Measurements from ENCODE around the gene FHIP2A. TPM values are rescaled to one million over a fixed set of nuclear protein-coding genes. Genes with fewer than 3 reads are reported as not detected.

FHIP2A gene
- total RNA-seq, 2 donors from 2014 or later, result 18.3 to 19.5 TPM

- Histone ChIP-seq H3K27me3 (no peaks in the 10 kb centered on the region), H3K9me3 (no peaks in the 10 kb centered on the region), H3K36me3 (no peaks in the 10 kb centered on the region), H3K27ac (no peak overlapping the region), H3K4me3 (no peak overlapping the region), H3K4me1 (no peaks in the 10 kb centered on the region)
- DNase-seq (ENCODE audit: low spot score), result no peak
- no peak for TF ChIP-seq CTCF (IDR thresholded peaks at IDR 0.05)
Observed at GRCh38 chr10:114808982-114809381, 12.6 kb upstream of the FHIP2A start.

GRCh38 chr10:114810926-114811325, 10.7 kb upstream of the FHIP2A start:
- no peak for TF ChIP-seq CTCF (IDR thresholded peaks at IDR 0.05)
- Histone ChIP-seq H3K36me3 (no peaks in the 10 kb centered on the region), H3K4me3 (no peak overlapping the region), H3K9me3 (no peaks in the 10 kb centered on the region), H3K4me1 (no peaks in the 10 kb centered on the region), H3K27me3 (no peaks in the 10 kb centered on the region), H3K27ac (no peak overlapping the region)
- no peak for DNase-seq (ENCODE audit: low spot score)

DNA sequence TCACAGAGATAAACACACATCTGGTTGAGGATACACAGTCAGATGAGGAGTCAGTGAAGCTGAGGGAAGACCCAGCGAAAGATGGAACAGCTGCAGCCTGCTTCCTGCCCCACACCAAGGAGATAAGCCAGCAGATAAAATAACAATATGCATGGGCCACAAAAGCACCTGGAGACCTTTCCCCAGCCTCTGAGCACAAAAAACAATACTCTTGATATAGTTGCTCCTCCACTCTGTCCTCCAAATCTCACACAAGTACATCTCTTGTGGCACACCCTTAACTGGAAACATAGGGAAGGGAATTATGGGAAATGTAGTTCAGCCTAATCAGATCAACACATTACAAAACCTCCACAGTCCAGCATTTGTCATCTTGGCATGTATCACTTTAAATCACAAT, 9.7 kb upstream of the FHIP2A start:
- Histone ChIP-seq H3K27me3 (no peaks in the 10 kb centered on the region), H3K4me1 (no peaks in the 10 kb centered on the region), H3K27ac (no peak overlapping the region), H3K36me3 (no peaks in the 10 kb centered on the region), H3K9me3 (no peaks in the 10 kb centered on the region), H3K4me3 (no peak overlapping the region)
- no peak for TF ChIP-seq CTCF (IDR thresholded peaks at IDR 0.05)
- no peak for DNase-seq (ENCODE audit: low spot score)

DNA sequence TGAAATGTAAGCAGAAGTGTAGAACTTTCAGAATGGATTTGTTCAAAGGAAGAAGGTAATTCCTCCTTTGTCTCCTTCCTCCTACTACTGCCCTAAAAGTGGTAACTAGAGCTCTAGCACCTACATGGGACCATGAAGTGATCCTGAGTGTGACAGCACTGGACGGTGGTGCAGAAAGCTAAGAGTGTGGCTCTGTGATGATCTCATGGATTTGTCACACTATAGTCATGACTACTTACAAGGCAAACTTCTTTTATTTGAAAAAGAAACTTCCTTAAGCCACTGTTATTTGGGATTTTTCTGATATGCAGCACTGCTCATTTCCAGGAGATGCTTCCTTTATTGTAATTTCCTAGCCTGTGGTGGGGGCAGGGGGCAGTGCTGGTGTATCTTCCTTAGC, 5.8 kb upstream of the FHIP2A start:
- TF ChIP-seq CTCF (IDR thresholded peaks at IDR 0.05), result no peak
- H3K9me3 ChIP-seq, result no peaks in the 10 kb centered on the region
- H3K27ac ChIP-seq, result no peak overlapping the region
- H3K4me3 ChIP-seq, result no peak overlapping the region
- no peak for DNase-seq (ENCODE audit: low spot score)
- H3K27me3 ChIP-seq, result no peaks in the 10 kb centered on the region
- H3K4me1 ChIP-seq, result no peaks in the 10 kb centered on the region
- no peaks in the 10 kb centered on the region for H3K36me3 ChIP-seq

- Histone ChIP-seq H3K27me3 (no peaks in the 10 kb centered on the region), H3K27ac (no peak overlapping the region), H3K36me3 (no peaks in the 10 kb centered on the region), H3K9me3 (no peaks in the 10 kb centered on the region), H3K4me1 (no peaks in the 10 kb centered on the region), H3K4me3 (no peak overlapping the region)
- DNase-seq (ENCODE audit: low spot score), result no peak
- TF ChIP-seq CTCF (IDR thresholded peaks at IDR 0.05), result no peak
Observed at GRCh38 chr10:114816308-114816707, 5.3 kb upstream of the FHIP2A start.

GRCh38 chr10:114819322-114819721, 2.3 kb upstream of the FHIP2A start:
- H3K27me3 ChIP-seq, result no peaks in the 10 kb centered on the region
- peaks cover 0 to 15% of the 10 kb centered on the region in 2 donors for H3K4me1 ChIP-seq
- TF ChIP-seq CTCF (IDR thresholded peaks at IDR 0.05), result no peak
- no peaks in the 10 kb centered on the region for H3K36me3 ChIP-seq
- no peaks in the 10 kb centered on the region for H3K9me3 ChIP-seq
- H3K4me3 ChIP-seq, result no peak overlapping the region
- no peak overlapping the region for H3K27ac ChIP-seq
- no peak for DNase-seq (ENCODE audit: low spot score)
